AG09319 (cell line): Measurements from ENCODE around the gene MAGEB3.

Source experiments
- DNase-seq: peaks from one replicate; pipeline ENCODE4 v3.0.0-alpha.2; 2010; ENCODE audit warnings: low read depth; ENCODE audit errors: extremely low read depth
- CTCF ChIP-seq: IDR thresholded peaks from 2 replicates; pipeline ENCODE4 v1.5.1; 2011; ENCODE audit warnings: low read depth, mild to moderate bottlenecking, inconsistent platforms, low read length, moderate library complexity

Gene MAGEB3

GRCh38 chrX:30248854-30249253 lies 18.4 kb downstream of the MAGEB3 start:
- no peak for DNase-seq
- no peak for TF ChIP-seq CTCF

GRCh38 chrX:30253257-30253656 lies 22.8 kb downstream of the MAGEB3 start:
- no peak for TF ChIP-seq CTCF
- no peak for DNase-seq

GRCh38 chrX:30259927-30260326 lies 29.5 kb downstream of the MAGEB3 start:
- no peak for DNase-seq
- TF ChIP-seq CTCF: no peak

- no peak for TF ChIP-seq CTCF
- DNase-seq: no peak
These were observed 30.6 kb downstream of the MAGEB3 start for GRCh38 chrX:30261012-30261411.

GRCh38 chrX:30262763-30263162 lies 32.3 kb downstream of the MAGEB3 start:
- TF ChIP-seq CTCF: no peak
- DNase-seq: no peak

- DNase-seq: no peak
- TF ChIP-seq CTCF: no peak
These were observed 40.2 kb downstream of the MAGEB3 start for GRCh38 chrX:30270639-30271038.

- TF ChIP-seq CTCF: peak; percentile 38
- DNase-seq: no peak
These were observed 45.0 kb downstream of the MAGEB3 start for GRCh38 chrX:30275498-30275897.
